ENCODE data around the gene ASPG.

- TF ChIP-seq CTCF (conservative IDR thresholded peaks at IDR 0.05) (no peak), ZFX (IDR thresholded peaks at IDR 0.05) (no peak)
Observed at GRCh38 chr14:104091061-104091926, 5.8 kb downstream of the ASPG start.

Data from C4-2B (cell line).